RWPE2 (cell line): ENCODE results near the gene SLC25A20.

Experiments used
- ATAC-seq: fragments of 200-7000 bp; cut with Tn5 transposase; 3 replicates; pipeline ENCODE4 v1.9.1; 2021; ENCODE audit warnings: low read depth
- DNase-seq: peaks from one replicate; pipeline ENCODE4 v3.0.0-alpha.2; 2020; ENCODE audit warnings: low spot score
- H3K27ac ChIP-seq: fragments of 450-650 bp; 2 replicates; pipeline ENCODE4 v1.5.1; 2017; ENCODE audit warnings: mild to moderate bottlenecking; ENCODE audit not compliant: poor library complexity, severe bottlenecking
- H3K27me3 ChIP-seq: fragments of 250-450 bp; sonication (Bioruptor Pico); 2 replicates; pipeline ENCODE4 v1.5.1; 2021; ENCODE audit warnings: mild to moderate bottlenecking, moderate library complexity; ENCODE audit not compliant: insufficient read depth, poor library complexity, severe bottlenecking
- H3K36me3 ChIP-seq: fragments of 250-450 bp; sonication (Bioruptor Pico); 2 replicates; pipeline ENCODE4 v1.5.1; 2020; ENCODE audit warnings: low read depth, mild to moderate bottlenecking, moderate library complexity
- H3K4me1 ChIP-seq: fragments of 250-450 bp; sonication (Bioruptor Pico); 2 replicates; pipeline ENCODE4 v1.5.1; 2021; ENCODE audit warnings: mild to moderate bottlenecking, moderate library complexity; ENCODE audit not compliant: insufficient read depth, poor library complexity, severe bottlenecking
- H3K4me3 ChIP-seq: fragments of 250-450 bp; sonication (Bioruptor Pico); 2 replicates; pipeline ENCODE4 v1.5.1; 2021; ENCODE audit warnings: mild to moderate bottlenecking, moderate library complexity; ENCODE audit not compliant: severe bottlenecking
- H3K9me3 ChIP-seq: fragments of 250-450 bp; sonication (Bioruptor Pico); 2 replicates; pipeline ENCODE4 v1.5.1; 2021; ENCODE audit warnings: mild to moderate bottlenecking, moderate library complexity; ENCODE audit not compliant: severe bottlenecking
- TF ChIP-seq, protein P1 (sequence below): fragments of 450-650 bp; IDR thresholded peaks from one replicate; pipeline ENCODE4 v1.5.1; 2017; ENCODE audit warnings: mild to moderate bottlenecking, moderate library complexity; ENCODE audit not compliant: poor library complexity, severe bottlenecking

Gene SLC25A20

DNA sequence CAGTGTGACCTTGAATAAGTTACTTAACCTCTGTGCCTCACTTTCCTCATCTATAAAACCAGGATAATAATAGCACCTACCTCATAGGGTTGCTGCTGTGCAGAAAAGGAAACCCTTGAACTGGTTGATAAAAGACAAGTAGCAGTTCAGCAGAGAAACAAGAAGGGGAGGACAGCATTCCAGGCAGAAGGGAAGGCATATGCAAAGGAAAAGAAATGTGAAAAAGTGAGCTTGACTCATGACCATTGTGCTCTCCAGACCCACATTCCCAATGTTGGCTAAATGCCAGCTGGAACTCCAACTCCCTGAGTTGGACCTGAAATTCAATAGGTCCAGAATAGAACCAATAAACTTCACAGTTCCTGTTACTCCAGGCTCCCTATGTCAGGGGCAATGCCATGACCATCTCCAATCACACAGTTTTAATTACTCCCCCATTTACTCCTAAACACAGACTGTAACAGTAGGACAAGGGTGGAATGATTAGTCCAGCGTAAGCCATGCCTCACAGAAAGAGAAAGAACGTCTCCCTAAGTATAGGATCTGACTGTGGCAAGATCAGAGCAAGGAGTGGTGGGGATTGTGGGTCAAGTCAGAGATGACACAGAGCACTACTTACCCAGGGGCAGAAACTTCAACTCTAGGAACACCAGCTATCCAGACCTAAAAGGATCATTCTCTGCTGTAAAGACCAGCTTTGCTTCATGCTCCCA lies 77.9 kb downstream of the SLC25A20 start:
- H3K27ac ChIP-seq, result no peak overlapping the region
- DNase-seq (no peak), ATAC-seq (no peak)
- no peaks in the 10 kb centered on the region for H3K36me3 ChIP-seq
- H3K4me1 ChIP-seq, result peaks cover 10% of the 10 kb centered on the region
- TF ChIP-seq, protein P1, sequence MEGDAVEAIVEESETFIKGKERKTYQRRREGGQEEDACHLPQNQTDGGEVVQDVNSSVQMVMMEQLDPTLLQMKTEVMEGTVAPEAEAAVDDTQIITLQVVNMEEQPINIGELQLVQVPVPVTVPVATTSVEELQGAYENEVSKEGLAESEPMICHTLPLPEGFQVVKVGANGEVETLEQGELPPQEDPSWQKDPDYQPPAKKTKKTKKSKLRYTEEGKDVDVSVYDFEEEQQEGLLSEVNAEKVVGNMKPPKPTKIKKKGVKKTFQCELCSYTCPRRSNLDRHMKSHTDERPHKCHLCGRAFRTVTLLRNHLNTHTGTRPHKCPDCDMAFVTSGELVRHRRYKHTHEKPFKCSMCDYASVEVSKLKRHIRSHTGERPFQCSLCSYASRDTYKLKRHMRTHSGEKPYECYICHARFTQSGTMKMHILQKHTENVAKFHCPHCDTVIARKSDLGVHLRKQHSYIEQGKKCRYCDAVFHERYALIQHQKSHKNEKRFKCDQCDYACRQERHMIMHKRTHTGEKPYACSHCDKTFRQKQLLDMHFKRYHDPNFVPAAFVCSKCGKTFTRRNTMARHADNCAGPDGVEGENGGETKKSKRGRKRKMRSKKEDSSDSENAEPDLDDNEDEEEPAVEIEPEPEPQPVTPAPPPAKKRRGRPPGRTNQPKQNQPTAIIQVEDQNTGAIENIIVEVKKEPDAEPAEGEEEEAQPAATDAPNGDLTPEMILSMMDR, result no peak
- no peaks in the 10 kb centered on the region for H3K27me3 ChIP-seq
- no peaks in the 10 kb centered on the region for H3K9me3 ChIP-seq
- no peak overlapping the region for H3K4me3 ChIP-seq

DNA sequence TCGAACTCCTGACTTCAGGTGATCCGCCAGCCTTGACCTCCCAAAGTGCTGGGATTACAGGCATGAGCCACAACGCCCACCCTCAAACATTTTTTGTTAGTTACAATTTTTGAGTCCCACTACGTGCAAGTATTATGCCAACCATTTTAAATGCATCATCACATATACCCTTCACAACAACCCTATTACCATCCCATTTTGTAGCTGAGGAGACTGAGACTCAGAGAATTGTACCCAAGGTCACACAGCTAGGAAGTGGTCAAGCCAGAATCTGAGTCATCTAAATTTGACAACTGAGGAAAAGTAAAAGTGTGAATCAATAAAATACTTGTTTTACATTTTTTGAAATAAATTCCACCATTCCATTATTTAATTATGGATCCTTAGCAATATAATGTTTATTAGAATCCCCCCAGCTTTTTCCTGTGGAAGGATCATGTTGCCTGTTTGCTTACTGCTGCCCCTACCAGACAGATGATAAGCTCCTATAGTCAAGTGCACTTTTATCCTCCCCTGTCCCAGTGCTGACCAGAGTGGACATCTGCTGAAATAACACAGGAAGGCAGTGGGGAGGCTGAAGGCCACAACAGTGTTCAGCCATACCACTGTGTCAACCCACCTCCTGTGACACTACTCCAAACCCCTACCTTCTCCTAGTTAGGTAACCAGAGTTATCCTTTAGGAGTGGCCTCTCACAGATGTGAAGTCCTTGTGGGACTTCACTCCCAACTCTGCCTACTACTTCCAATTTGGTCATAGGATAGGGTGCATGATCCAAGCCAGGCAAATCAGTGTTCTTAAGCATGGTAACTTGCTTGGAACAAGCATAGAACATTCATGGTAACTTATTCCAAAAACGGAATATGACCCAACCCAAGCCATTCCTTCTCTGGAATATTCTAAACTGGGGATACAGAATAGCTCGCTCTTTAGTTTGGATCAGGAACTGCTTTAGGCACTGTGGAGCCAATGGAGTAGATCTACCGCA lies 79.2 kb downstream of the SLC25A20 start:
- Histone ChIP-seq H3K4me3 (no peak overlapping the region), H3K36me3 (no peaks in the 10 kb centered on the region), H3K27me3 (no peaks in the 10 kb centered on the region), H3K27ac (no peak overlapping the region), H3K9me3 (no peaks in the 10 kb centered on the region), H3K4me1 (peaks cover 10% of the 10 kb centered on the region)
- ATAC-seq (no peak), DNase-seq (no peak)
- TF ChIP-seq, protein P1, result no peak

DNA sequence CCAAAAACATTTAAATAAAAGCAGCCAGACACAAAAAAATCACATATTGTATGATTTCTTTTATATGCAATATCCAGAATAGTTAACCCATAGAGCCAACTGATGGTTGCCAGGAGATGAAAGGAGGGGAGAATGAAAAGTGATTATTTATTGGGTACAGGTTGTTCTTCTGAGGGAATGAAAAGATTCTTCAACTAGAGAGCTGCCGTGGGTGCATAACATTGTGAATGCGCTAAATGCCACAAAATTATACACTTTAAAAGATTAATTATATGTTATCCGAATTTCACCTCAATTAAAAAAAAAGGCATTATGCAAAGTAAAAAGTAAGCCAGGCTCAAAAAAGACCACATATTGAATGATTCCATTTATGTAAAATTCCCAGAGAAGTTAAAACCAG lies 87.2 kb downstream of the SLC25A20 start:
- Histone ChIP-seq H3K27me3 (no peaks in the 10 kb centered on the region), H3K4me3 (no peak overlapping the region), H3K9me3 (no peaks in the 10 kb centered on the region), H3K4me1 (no peaks in the 10 kb centered on the region), H3K36me3 (no peaks in the 10 kb centered on the region), H3K27ac (no peak overlapping the region)
- DNase-seq, result no peak
- TF ChIP-seq, protein P1, result no peak
- ATAC-seq, result no peak
